OCI-LY7 (cell line): ENCODE results near the gene NEDD9. TPM values are rescaled to one million over a fixed set of nuclear protein-coding genes. Genes with fewer than 3 reads are reported as not detected.

Experiments used
- BruUV-seq: library from RNA; stranded (reverse); fragments of 400-500 nt; replicated peaks from 2 replicates; lab custom pipeline; 2021; lab: Mats Ljungman, UMichigan
- CTCF ChIA-PET: fragments of 300-600 bp; sonication (Branson Sonifier 250); formaldehyde crosslinking; loops from one replicate; lab custom pipeline; 2022; ENCODE audit warnings: antibody characterized with exemption; ENCODE audit not compliant: unreplicated experiment; lab: Charles Lee
- POLR2A ChIA-PET: fragments of 300-600 bp; sonication (Branson Sonifier 250); formaldehyde crosslinking; loops from one replicate; lab custom pipeline; 2022; ENCODE audit warnings: antibody characterized with exemption; lab: Charles Lee
- DNase-seq: peaks from one replicate; pipeline ENCODE4 v3.0.0-alpha.2; 2015; ENCODE audit warnings: low spot score
- H2AFZ ChIP-seq: fragments of 200-600 bp; sonication (generic), shearing (Covaris generic); 2 replicates; pipeline ENCODE4 v1.6.1; 2014; ENCODE audit warnings: mild to moderate bottlenecking, antibody characterized with exemption, low read length, moderate library complexity
- H3K27ac ChIP-seq: fragments of 200-600 bp; sonication (generic); 2 replicates; pipeline ENCODE4 v1.5.1; 2014; ENCODE audit warnings: mixed run types, low read depth, mild to moderate bottlenecking, moderate library complexity, low read length, inconsistent platforms; ENCODE audit not compliant: poor library complexity, severe bottlenecking
- H3K36me3 ChIP-seq: fragments of 200-600 bp; sonication (generic); 2 replicates; pipeline ENCODE4 v1.6.1; 2014; ENCODE audit warnings: mild to moderate bottlenecking, antibody characterized with exemption, low read length, moderate library complexity, mixed read lengths; ENCODE audit not compliant: insufficient read depth
- H3K4me1 ChIP-seq: fragments of 200-600 bp; sonication (generic); 2 replicates; pipeline ENCODE4 v1.5.1; 2014; ENCODE audit warnings: mild to moderate bottlenecking, low read length; ENCODE audit not compliant: insufficient read depth, poor library complexity, severe bottlenecking
- H3K4me2 ChIP-seq: fragments of 200-600 bp; sonication (generic); 2 replicates; pipeline ENCODE4 v1.6.1; 2014; ENCODE audit warnings: mild to moderate bottlenecking, low read length
- H3K4me3 ChIP-seq: fragments of 200-600 bp; sonication (generic); 2 replicates; pipeline ENCODE4 v1.5.1; 2014; ENCODE audit warnings: mild to moderate bottlenecking, low read depth, low read length; ENCODE audit not compliant: poor library complexity, severe bottlenecking
- H3K79me2 ChIP-seq: fragments of 200-600 bp; sonication (generic); 2 replicates; pipeline ENCODE4 v1.6.1; 2016; ENCODE audit warnings: low read depth, mild to moderate bottlenecking, low read length, moderate library complexity, mixed read lengths; ENCODE audit not compliant: insufficient read depth
- H3K9me2 ChIP-seq: fragments of 200-600 bp; sonication (generic); 2 replicates; pipeline ENCODE4 v1.6.1; 2016; ENCODE audit warnings: mild to moderate bottlenecking, low read length, mixed read lengths; ENCODE audit not compliant: insufficient read depth
- H3K9me3 ChIP-seq: fragments of 200-600 bp; sonication (generic); 2 replicates; pipeline ENCODE4 v1.6.1; 2014; ENCODE audit warnings: mild to moderate bottlenecking, mixed run types, low read length, mixed read lengths
- H4K20me1 ChIP-seq: fragments of 200-600 bp; sonication (generic); 2 replicates; pipeline ENCODE4 v1.6.1; 2014; ENCODE audit warnings: mild to moderate bottlenecking, antibody characterized with exemption, low read length, moderate library complexity, mixed read lengths; ENCODE audit not compliant: insufficient read depth
- EZH2phosphoT487 ChIP-seq: fragments of 200-600 bp; sonication (generic); IDR thresholded peaks from 2 replicates; pipeline ENCODE4 v1.6.1; 2018; ENCODE audit warnings: low read depth, borderline replicate concordance, mild to moderate bottlenecking, mixed run types, antibody characterized with exemption, low read length, moderate library complexity, mixed read lengths
- intact Hi-C: fragments of 100-400 bp; cut with micrococcal nuclease; formaldehyde crosslinking; loops from one replicate; pipeline ENCODE4 v1.10.0; 2022; ENCODE audit not compliant: unreplicated experiment
- total RNA-seq, 2 experiments: library from RNA; depleted of rRNA in 1 of 2; stranded (reverse); fragments of >200 nt in 1 of 2; shearing (Covaris generic) in 1 of 2; gene quantifications; 2 replicates each; pipeline ENCODE4 v1.2.3, GENCODE V29; 2014 to 2022
- TF ChIP-seq, protein P1 (sequence below): fragments of 200-600 bp; sonication (generic); conservative IDR thresholded peaks from 2 replicates; pipeline ENCODE4 v1.5.1; 2014; ENCODE audit warnings: mild to moderate bottlenecking, antibody characterized with exemption, low read length, moderate library complexity, mixed read lengths

Gene NEDD9
- total RNA-seq, 2 experiments from 2014 or later = 13.0 to 41.6 TPM

DNA sequence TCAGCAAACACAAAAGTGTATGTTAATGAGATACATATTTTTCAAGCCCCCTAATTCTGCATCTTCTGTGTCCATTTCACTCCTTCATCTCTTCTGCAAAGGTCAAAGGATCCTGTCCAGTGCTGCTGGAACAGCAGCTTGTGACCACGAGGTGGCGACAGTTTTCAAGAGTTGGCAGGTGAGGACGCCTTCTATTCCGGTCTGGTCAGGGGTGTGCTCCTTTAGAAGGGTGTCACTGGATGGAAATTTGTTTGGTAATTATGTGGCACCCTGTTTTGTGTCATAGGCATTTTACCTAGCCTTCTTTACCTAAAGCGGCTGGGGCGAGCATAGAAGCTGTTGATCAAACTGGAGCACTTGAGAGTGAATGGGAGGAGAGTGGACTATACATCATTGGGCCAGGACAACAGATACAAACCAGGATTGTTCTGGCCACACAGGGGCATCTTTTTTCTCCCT lies 88.0 kb downstream of the NEDD9 start:
- Histone ChIP-seq H3K27ac (no peak overlapping the region), H2AFZ (no peak overlapping the region), H3K4me2 (no peak overlapping the region), H3K9me2 (no peaks in the 10 kb centered on the region), H3K79me2 (no peaks in the 10 kb centered on the region), H3K4me3 (no peak overlapping the region), H4K20me1 (no peaks in the 10 kb centered on the region), H3K36me3 (no peaks in the 10 kb centered on the region), H3K9me3 (no peaks in the 10 kb centered on the region), H3K4me1 (no peaks in the 10 kb centered on the region)
- ChIA-PET CTCF (interaction anchor here (0.9 to 1.4 kb wide), 2 partner anchors 351 to 352 kb away, joined by 3 read pairs; no protein-coding TSS in a partner anchor), POLR2A (interaction anchor here (1.8 kb wide), 1 partner anchor 352 kb away, joined by 6 read pairs; no protein-coding TSS in a partner anchor)
- no peak for TF ChIP-seq EZH2phosphoT487
- TF ChIP-seq, protein P1, sequence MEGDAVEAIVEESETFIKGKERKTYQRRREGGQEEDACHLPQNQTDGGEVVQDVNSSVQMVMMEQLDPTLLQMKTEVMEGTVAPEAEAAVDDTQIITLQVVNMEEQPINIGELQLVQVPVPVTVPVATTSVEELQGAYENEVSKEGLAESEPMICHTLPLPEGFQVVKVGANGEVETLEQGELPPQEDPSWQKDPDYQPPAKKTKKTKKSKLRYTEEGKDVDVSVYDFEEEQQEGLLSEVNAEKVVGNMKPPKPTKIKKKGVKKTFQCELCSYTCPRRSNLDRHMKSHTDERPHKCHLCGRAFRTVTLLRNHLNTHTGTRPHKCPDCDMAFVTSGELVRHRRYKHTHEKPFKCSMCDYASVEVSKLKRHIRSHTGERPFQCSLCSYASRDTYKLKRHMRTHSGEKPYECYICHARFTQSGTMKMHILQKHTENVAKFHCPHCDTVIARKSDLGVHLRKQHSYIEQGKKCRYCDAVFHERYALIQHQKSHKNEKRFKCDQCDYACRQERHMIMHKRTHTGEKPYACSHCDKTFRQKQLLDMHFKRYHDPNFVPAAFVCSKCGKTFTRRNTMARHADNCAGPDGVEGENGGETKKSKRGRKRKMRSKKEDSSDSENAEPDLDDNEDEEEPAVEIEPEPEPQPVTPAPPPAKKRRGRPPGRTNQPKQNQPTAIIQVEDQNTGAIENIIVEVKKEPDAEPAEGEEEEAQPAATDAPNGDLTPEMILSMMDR = peak; percentile 98
- DNase-seq = peak; percentile 71
- no TSS peak for BruUV-seq
- intact Hi-C loops = loop anchor here (1.0 to 5.0 kb wide), 3 partner anchors 192 to 431 kb away; no protein-coding TSS in a partner anchor

DNA sequence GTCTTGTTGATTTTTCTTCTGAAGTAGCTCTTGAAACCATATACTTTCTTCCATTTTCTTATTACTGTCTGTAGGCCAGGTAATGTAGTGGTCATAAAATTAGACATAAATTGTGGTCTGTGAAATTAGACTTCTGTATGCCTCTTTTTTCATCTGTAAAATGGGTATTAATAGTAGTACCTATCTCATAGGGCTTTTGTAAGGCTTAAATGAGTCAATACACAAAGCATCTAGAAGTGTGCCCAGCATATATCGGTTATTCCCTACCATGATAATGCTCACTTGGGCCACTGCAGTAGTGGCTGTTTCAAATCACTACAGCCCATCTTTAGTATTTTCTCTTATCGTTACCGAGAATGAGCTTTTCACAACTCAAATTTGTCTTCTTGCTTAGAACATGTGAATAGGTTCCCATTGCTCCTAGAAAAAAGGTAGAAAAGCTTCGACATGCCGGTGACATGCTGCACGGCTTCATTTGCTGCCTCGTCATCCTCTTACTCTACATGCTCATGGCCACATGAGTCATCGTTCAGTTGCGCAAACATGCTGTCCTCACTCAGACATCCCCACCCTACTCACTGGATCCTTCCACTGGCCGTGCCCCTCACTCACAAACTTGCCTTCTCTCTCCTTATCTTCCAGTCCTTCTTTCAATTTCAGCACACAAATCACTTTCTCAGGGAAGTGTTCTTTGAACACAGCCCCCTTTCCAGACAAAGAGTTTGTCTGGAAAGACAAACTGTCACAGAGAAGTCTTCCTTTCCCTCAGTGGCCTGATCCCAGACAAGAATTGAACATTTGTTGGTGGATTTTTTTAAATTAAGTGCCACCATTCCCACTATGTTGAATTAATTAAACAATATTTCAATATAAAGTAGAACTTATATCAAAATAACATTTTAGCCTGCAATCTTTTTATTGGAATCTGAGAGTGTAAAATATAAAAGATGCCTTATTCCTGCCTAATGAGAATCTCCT lies 88.8 kb downstream of the NEDD9 start:
- no peaks in the 10 kb centered on the region for H3K9me2 ChIP-seq

More for the DNA sequence above, 88.8 kb downstream of the NEDD9 start:
- no peak overlapping the region for H2AFZ ChIP-seq
- TF ChIP-seq, protein P1 = no peak
- no peak for TF ChIP-seq EZH2phosphoT487
- no TSS peak for BruUV-seq
- no peaks in the 10 kb centered on the region for H3K9me3 ChIP-seq
- no peaks in the 10 kb centered on the region for H4K20me1 ChIP-seq
- no peak overlapping the region for H3K4me2 ChIP-seq
- CTCF ChIA-PET = interaction anchor here (0.9 to 1.4 kb wide), 2 partner anchors 352 to 353 kb away, joined by 3 read pairs; no protein-coding TSS in a partner anchor
- no peaks in the 10 kb centered on the region for H3K36me3 ChIP-seq
- H3K4me3 ChIP-seq = no peak overlapping the region
- H3K27ac ChIP-seq = no peak overlapping the region
- intact Hi-C loops = loop anchor here (1.0 to 5.0 kb wide), 3 partner anchors 191 to 432 kb away; no protein-coding TSS in a partner anchor
- POLR2A ChIA-PET = interaction anchor here (1.0 to 1.8 kb wide), 2 partner anchors 14 to 352 kb away, joined by 4 to 6 read pairs; no protein-coding TSS in a partner anchor
- no peaks in the 10 kb centered on the region for H3K79me2 ChIP-seq
- DNase-seq = no peak
- H3K4me1 ChIP-seq = no peaks in the 10 kb centered on the region
